IMR-90 (cell line): Measurements from ENCODE around the gene SIK3. TPM values are rescaled to one million over a fixed set of nuclear protein-coding genes. Genes with fewer than 3 reads are reported as not detected.
"Not testable (repeated sequence)": the region's sequence is repeated elsewhere in the genome, so short reads cannot be mapped to it uniquely, and the experiment has no call there.

Source experiments
- ATAC-seq: fragments of 200-7000 bp; cut with Tn5 transposase; 2 replicates; pipeline ENCODE4 v1.9.1; 2020; ENCODE audit warnings: low read depth, mild to moderate bottlenecking, moderate library complexity
- BruUV-seq: library from RNA; stranded (reverse); fragments of 400-500 nt; replicated peaks from 2 replicates; lab custom pipeline; 2021; lab: Mats Ljungman, UMichigan
- CTCF ChIA-PET: fragments of 300-600 bp; formaldehyde crosslinking; extraction: SDS; loops from one replicate; lab custom pipeline; 2021; ENCODE audit warnings: antibody characterized with exemption; lab: Yijun Ruan, JAX
- POLR2A ChIA-PET: fragments of 300-600 bp; sonication (Branson Sonifier 250); formaldehyde crosslinking; loops from one replicate; lab custom pipeline; 2022; ENCODE audit warnings: antibody characterized with exemption; ENCODE audit not compliant: unreplicated experiment; lab: Charles Lee
- DNase-seq: peaks from one replicate; pipeline ENCODE4 v3.0.0; 2013
- H2AFZ ChIP-seq: replicated peaks from 2 replicates; pipeline ENCODE3; 2013; ENCODE audit warnings: low read length, mild to moderate bottlenecking; ENCODE audit not compliant: poor library complexity
- H2AK5ac ChIP-seq: 2 replicates; pipeline ENCODE4 v1.6.1; 2013; ENCODE audit warnings: low read depth, low read length, inconsistent platforms
- H2AK9ac ChIP-seq: replicated peaks from 2 replicates; pipeline ENCODE3; 2013; ENCODE audit warnings: mild to moderate bottlenecking, low read depth, low read length, moderate library complexity; ENCODE audit not compliant: poor library complexity
- H2BK120ac ChIP-seq: 2 replicates; pipeline ENCODE4 v1.6.1; 2013; ENCODE audit warnings: low read depth, low read length, inconsistent platforms
- H2BK15ac ChIP-seq: 3 replicates; pipeline ENCODE4 v1.6.1; 2013; ENCODE audit warnings: low read depth, low read length, inconsistent platforms
- H2BK20ac ChIP-seq: 2 replicates; pipeline ENCODE4 v1.6.1; 2013; ENCODE audit warnings: low read depth, mild to moderate bottlenecking, inconsistent platforms, low read length, moderate library complexity
- H2BK5ac ChIP-seq: 2 replicates; pipeline ENCODE4 v1.6.1; 2013; ENCODE audit warnings: mild to moderate bottlenecking, low read depth, low read length, inconsistent platforms; ENCODE audit not compliant: poor library complexity, severe bottlenecking
- H3K14ac ChIP-seq: replicated peaks from 2 replicates; pipeline ENCODE4 v1.6.1; 2013; ENCODE audit warnings: low read depth, low read length, inconsistent platforms
- H3K18ac ChIP-seq: 2 replicates; pipeline ENCODE4 v1.6.1; 2013; ENCODE audit warnings: low read depth, low read length, control low read depth
- H3K23ac ChIP-seq: 2 replicates; pipeline ENCODE4 v1.6.1; 2013; ENCODE audit warnings: low read depth, low read length, inconsistent platforms
- H3K27ac ChIP-seq: 2 replicates; pipeline ENCODE4 v1.5.1; 2013; ENCODE audit warnings: mild to moderate bottlenecking, control low read depth, low read length; ENCODE audit not compliant: insufficient read depth
- H3K27me3 ChIP-seq: 2 replicates; pipeline ENCODE4 v1.6.1; 2013; ENCODE audit warnings: low read length; ENCODE audit not compliant: control insufficient read depth, insufficient read depth
- H3K36me3 ChIP-seq: 2 replicates; pipeline ENCODE4 v1.6.1; 2013; ENCODE audit warnings: low read length, mixed read lengths; ENCODE audit not compliant: control insufficient read depth, insufficient read depth
- H3K4ac ChIP-seq: 2 replicates; pipeline ENCODE4 v1.6.1; 2013; ENCODE audit warnings: low read depth, low read length, inconsistent platforms
- H3K4me1 ChIP-seq: 2 replicates; pipeline ENCODE4 v1.6.1; 2013; ENCODE audit warnings: low read length, mixed read lengths; ENCODE audit not compliant: control insufficient read depth, insufficient read depth
- H3K4me2 ChIP-seq: 2 replicates; pipeline ENCODE4 v1.6.1; 2013; ENCODE audit warnings: low read depth, mild to moderate bottlenecking, control low read depth, low read length, moderate library complexity
- H3K4me3 ChIP-seq: 2 replicates; pipeline ENCODE4 v1.5.1; 2013; ENCODE audit warnings: low read depth, mild to moderate bottlenecking, control low read depth, low read length, moderate library complexity; ENCODE audit not compliant: insufficient read depth
- H3K56ac ChIP-seq: 2 replicates; pipeline ENCODE4 v1.6.1; 2013; ENCODE audit warnings: low read length, inconsistent platforms; ENCODE audit not compliant: insufficient read depth; ENCODE audit errors: extremely low read depth
- H3K79me1 ChIP-seq, 2 experiments: 2 replicates each; pipeline ENCODE4 v1.6.1; 2013; ENCODE audit warnings: low read length in 2 of 2, inconsistent platforms in 1 of 2, low read depth in 1 of 2
- H3K9ac ChIP-seq: 2 replicates; pipeline ENCODE4 v1.6.1; 2013; ENCODE audit warnings: low read depth, low read length, control low read depth
- H3K9me1 ChIP-seq: 2 replicates; pipeline ENCODE4 v1.6.1; 2013; ENCODE audit warnings: low read length, inconsistent platforms; ENCODE audit not compliant: insufficient read depth
- H3K9me3 ChIP-seq: 2 replicates; pipeline ENCODE4 v1.6.1; 2013; ENCODE audit warnings: low read length; ENCODE audit not compliant: control insufficient read depth, insufficient read depth
- H4K20me1 ChIP-seq: 2 replicates; pipeline ENCODE4 v1.6.1; 2013; ENCODE audit warnings: low read length, inconsistent platforms; ENCODE audit not compliant: insufficient read depth
- H4K5ac ChIP-seq: 2 replicates; pipeline ENCODE4 v1.6.1; 2013; ENCODE audit warnings: mild to moderate bottlenecking, low read depth, low read length, control low read depth
- H4K8ac ChIP-seq, 2 experiments: 2 replicates each; pipeline ENCODE4 v1.6.1; 2013; ENCODE audit warnings: low read depth in 2 of 2, low read length in 2 of 2, control low read depth in 1 of 2, inconsistent platforms in 1 of 2
- H4K91ac ChIP-seq: 2 replicates; pipeline ENCODE4 v1.6.1; 2013; ENCODE audit warnings: low read depth, low read length, inconsistent platforms; ENCODE audit not compliant: insufficient read depth
- WGBS, 2 experiments: methylation state at CpG; one replicate each; pipeline versions ENCODE4 v1.1.5 to v1.1.7; 2013; ENCODE audit warnings: missing lambda C conversion rate in 2 of 2; ENCODE audit not compliant: insufficient read length in 1 of 2; ENCODE audit errors: extremely low coverage in 2 of 2; 5-methylcytosine and 5-hydroxymethylcytosine counted together
- dilution Hi-C: fragments of 300-500 bp; cut with HindIII; formaldehyde crosslinking; loops from one replicate; pipeline ENCODE4 v1.14.3; 2018; ENCODE audit warnings: low sequenced_read_pairs; ENCODE audit not compliant: unreplicated experiment
- in situ Hi-C: fragments of 300-500 bp; cut with MboI; formaldehyde crosslinking; loops from 3 replicates; pipeline ENCODE4 v1.14.3; 2019; ENCODE audit warnings: low sequenced_read_pairs, inconsistent platforms, mixed read lengths
- intact Hi-C: fragments of 100-400 bp; cut with micrococcal nuclease; formaldehyde crosslinking; loops from 2 replicates; pipeline ENCODE4 v1.10.0; 2022
- polyA plus RNA-seq, 3 experiments: library from polyadenylated mRNA; depleted of rRNA; stranded (reverse); fragments of >200 nt; gene quantifications; 2 replicates each; pipeline ENCODE4 v1.2.3, GENCODE V29; 2012; ENCODE audit warnings: low replicate concordance in 1 of 3
- total RNA-seq: library from RNA; depleted of rRNA; stranded (reverse); fragments of >200 nt; gene quantifications from 2 replicates; pipeline ENCODE4 v1.2.3, GENCODE V29; 2012

Gene SIK3
- total and polyA plus RNA-seq, 2 of the 4 experiments (the other 2 are of a cell fraction): 8.2 to 9.1 TPM

GRCh38 chr11:117112497-117112896, 14.3 kb upstream of the SIK3 start:
- in situ Hi-C loops, DNase-seq, H3K4me1 ChIP-seq, BruUV-seq, POLR2A ChIA-PET, H3K79me1 ChIP-seq, H2BK120ac ChIP-seq, H4K20me1 ChIP-seq, H4K5ac ChIP-seq, H2BK5ac ChIP-seq, H2BK20ac ChIP-seq, H3K9me3 ChIP-seq, H3K4me3 ChIP-seq, H3K27me3 ChIP-seq, ATAC-seq, H2BK15ac ChIP-seq, H3K27ac ChIP-seq, H3K4ac ChIP-seq, H3K4me2 ChIP-seq, intact Hi-C loops, dilution Hi-C loops, H2AK5ac ChIP-seq, CTCF ChIA-PET, H3K14ac ChIP-seq, H3K9ac ChIP-seq, H2AFZ ChIP-seq, H3K23ac ChIP-seq, H3K9me1 ChIP-seq, H4K91ac ChIP-seq, H4K8ac ChIP-seq, H3K56ac ChIP-seq, H3K36me3 ChIP-seq, H3K18ac ChIP-seq, H2AK9ac ChIP-seq: not testable (repeated sequence)
- no CpG with 5 or more reads among the region's 3 CpGs for WGBS, 2 experiments
